RWPE1 (cell line): ENCODE results near the gene KIRREL1.

Experiments used
- CTCF ChIA-PET: fragments of 350-600 bp; sonication (Branson Sonifier 250); formaldehyde crosslinking; extraction: SDS; loops from one replicate; lab custom pipeline; 2021; lab: Yijun Ruan, JAX
- POLR2A ChIA-PET: fragments of 400-600 bp; formaldehyde crosslinking; extraction: SDS; loops from one replicate; lab custom pipeline; 2020; ENCODE audit warnings: antibody characterized with exemption; ENCODE audit not compliant: low non-redundant PET; lab: Yijun Ruan, JAX
- DNase-seq: peaks from one replicate; pipeline ENCODE4 v3.0.0; 2012; ENCODE audit warnings: low spot score
- H3K27ac ChIP-seq: fragments of 450-650 bp; 2 replicates; pipeline ENCODE4 v1.5.1; 2017
- TF ChIP-seq, protein P1 (sequence below): fragments of 450-650 bp; conservative IDR thresholded peaks from 2 replicates; pipeline ENCODE4 v1.5.1; 2017; ENCODE audit warnings: low read depth, mild to moderate bottlenecking

KIRREL1 gene

DNA sequence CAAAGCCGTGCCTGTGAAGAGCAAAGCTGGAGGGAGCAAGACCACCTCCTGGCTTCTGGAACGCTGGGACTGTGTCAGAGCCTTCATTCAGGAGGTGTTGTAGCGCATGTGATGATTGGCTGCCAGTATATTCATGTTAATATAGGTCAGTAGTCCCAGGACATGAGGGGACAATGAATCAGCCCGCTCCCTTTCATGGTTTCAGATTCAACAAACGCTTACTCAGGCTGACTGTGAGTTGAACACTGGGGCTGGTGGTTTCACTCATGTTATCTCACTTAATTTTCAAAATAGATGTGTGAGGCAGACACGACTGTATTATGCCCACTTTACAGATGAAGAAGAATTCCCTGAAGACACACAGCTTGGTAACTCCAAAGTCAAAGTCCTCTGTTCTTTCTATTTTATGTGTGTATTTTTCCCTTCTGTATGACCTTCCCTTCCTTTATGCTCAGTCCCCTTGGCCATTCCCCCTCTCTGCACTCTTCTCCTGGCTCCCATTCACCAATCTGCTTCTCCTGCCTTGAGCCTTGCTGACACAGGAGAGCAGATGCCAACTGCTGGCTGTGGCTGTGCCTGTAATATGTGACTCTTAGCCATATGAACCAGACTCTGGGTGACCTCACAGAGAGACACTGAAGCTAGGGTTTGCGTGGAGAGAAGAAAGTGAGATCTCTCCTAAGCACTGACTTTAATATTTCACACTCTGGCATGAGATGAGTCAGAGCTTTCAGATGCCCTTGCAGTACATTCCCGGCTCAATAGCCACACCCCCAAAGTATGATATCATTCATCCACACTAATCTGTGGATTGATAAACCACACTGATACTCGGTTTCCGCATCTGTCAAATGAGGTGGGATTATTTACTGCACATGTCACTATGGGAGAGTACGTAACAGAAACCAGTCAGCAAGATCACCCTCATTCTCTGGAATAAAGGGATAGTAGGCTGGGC lies 31.4 kb upstream of the KIRREL1 start:
- CTCF ChIA-PET = interaction anchor here (0.8 to 4.4 kb wide), 6 partner anchors 13 to 382 kb away, joined by 4 to 40 read pairs (median 6); no protein-coding TSS in a partner anchor
- peak; percentile 78 for DNase-seq
- POLR2A ChIA-PET = no interaction called here
- no peak overlapping the region for H3K27ac ChIP-seq
- TF ChIP-seq, protein P1, sequence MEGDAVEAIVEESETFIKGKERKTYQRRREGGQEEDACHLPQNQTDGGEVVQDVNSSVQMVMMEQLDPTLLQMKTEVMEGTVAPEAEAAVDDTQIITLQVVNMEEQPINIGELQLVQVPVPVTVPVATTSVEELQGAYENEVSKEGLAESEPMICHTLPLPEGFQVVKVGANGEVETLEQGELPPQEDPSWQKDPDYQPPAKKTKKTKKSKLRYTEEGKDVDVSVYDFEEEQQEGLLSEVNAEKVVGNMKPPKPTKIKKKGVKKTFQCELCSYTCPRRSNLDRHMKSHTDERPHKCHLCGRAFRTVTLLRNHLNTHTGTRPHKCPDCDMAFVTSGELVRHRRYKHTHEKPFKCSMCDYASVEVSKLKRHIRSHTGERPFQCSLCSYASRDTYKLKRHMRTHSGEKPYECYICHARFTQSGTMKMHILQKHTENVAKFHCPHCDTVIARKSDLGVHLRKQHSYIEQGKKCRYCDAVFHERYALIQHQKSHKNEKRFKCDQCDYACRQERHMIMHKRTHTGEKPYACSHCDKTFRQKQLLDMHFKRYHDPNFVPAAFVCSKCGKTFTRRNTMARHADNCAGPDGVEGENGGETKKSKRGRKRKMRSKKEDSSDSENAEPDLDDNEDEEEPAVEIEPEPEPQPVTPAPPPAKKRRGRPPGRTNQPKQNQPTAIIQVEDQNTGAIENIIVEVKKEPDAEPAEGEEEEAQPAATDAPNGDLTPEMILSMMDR = no peak

DNA sequence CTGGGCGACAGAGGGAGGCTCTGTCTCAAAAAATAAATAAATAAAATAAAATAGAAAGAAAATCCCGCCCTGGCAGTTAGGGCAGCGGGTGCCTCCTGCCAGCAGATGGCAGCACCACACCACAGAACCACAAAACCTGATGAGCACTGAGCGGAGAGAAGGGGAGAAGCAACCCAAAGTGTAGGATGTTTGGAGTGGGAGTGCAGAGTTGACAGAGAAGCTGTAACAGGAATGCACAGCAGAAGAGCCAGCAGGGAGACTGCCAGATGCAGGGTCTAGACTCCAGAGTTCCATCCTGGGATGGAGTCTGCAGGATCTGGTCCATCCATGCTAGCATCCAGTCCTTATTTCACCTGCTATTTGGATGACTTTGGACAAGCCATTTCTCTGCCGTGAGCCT lies 29.7 kb upstream of the KIRREL1 start:
- TF ChIP-seq, protein P1 = peak; percentile 89
- CTCF ChIA-PET = interaction anchor here (0.6 to 4.4 kb wide), 13 partner anchors 20 to 1150 kb away, joined by 3 to 40 read pairs (median 4); no protein-coding TSS in a partner anchor
- POLR2A ChIA-PET = no interaction called here
- DNase-seq = peak; percentile 71
- H3K27ac ChIP-seq = no peak overlapping the region

DNA sequence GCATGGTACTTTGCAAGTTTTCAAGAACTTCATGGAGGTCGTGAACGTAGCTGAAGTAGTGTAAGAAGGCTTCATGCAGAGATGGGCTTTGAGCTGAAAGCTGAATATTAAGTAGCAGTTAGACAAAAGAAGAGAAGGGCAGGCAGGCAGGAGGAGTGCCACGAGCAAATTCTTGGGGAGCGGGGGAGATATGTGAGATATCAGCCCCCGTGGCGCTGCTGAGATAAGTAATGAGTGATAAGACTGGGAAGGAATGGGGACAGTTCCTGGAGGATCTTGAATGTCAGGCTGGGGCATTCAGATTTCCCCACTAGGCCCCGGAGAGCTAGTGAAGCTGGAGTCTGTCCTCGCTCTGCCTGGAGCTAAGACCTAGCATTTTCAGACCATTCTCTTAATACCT lies 27.9 kb upstream of the KIRREL1 start:
- POLR2A ChIA-PET = no interaction called here
- DNase-seq = no peak
- TF ChIP-seq, protein P1 = no peak
- CTCF ChIA-PET = interaction anchor here (1.3 to 4.4 kb wide), 2 partner anchors 155 to 159 kb away, joined by 5 to 37 read pairs; no protein-coding TSS in a partner anchor
- H3K27ac ChIP-seq = no peak overlapping the region

DNA sequence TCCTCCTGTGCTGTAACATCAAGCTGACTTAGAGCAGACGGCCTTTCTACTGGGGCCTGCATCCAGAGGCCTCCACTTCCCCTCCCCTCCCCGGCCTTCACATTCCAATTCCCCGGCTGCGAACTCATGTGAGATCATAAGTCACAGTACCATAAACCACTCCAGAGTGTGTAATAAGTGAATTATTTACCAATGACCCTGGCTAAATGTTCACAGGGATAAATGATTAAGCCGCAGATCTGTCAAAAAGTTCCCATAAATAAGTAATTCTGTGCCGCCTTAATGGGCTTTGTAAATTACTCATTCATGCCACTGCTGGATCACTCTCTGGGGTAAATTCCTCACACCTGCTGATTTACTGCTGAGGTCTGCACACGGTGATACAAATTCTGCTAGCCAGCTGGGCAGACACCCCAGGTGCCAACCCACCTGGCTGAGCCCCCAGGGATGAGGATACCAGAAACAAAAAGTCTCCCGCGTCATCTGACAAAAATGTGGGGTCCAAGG lies 27.4 kb upstream of the KIRREL1 start:
- POLR2A ChIA-PET = no interaction called here

DNA sequence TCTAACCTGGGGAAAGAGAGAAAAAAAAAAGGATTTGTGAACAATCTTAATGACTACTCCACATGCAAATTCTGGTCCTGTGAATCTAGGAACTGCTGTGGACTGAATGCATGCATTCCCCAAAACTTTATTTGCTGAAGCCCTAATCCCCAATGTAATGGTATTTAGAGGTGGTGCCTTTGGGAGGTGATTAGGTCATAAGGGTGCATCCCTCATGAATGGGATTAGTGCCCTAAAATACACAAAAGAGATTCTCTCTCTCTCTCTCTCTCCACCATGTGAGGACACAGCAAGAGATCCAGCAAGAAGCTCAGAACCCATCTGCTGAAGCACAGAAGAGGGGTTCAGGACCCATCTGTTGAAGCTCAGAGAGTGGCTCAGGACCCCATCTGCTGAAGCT lies 26.2 kb upstream of the KIRREL1 start:
- TF ChIP-seq, protein P1 = no peak
- ChIA-PET POLR2A (interaction anchor here (0.5 kb wide), 1 partner anchor 131 kb away, joined by 3 read pairs; no protein-coding TSS in a partner anchor), CTCF (interaction anchor here (0.5 to 2.4 kb wide), 3 partner anchors 44 to 157 kb away, joined by 3 to 19 read pairs (median 5); no protein-coding TSS in a partner anchor)
- DNase-seq = no peak
- peak overlapping the region; percentile 97; the same call in 1 of the 2 replicates for H3K27ac ChIP-seq

More for the DNA sequence above, 27.4 kb upstream of the KIRREL1 start:
- CTCF ChIA-PET = interaction anchor here (1.3 to 4.4 kb wide), 2 partner anchors 154 to 158 kb away, joined by 5 to 37 read pairs; no protein-coding TSS in a partner anchor
- DNase-seq = no peak
- TF ChIP-seq, protein P1 = no peak
- no peak overlapping the region for H3K27ac ChIP-seq

DNA sequence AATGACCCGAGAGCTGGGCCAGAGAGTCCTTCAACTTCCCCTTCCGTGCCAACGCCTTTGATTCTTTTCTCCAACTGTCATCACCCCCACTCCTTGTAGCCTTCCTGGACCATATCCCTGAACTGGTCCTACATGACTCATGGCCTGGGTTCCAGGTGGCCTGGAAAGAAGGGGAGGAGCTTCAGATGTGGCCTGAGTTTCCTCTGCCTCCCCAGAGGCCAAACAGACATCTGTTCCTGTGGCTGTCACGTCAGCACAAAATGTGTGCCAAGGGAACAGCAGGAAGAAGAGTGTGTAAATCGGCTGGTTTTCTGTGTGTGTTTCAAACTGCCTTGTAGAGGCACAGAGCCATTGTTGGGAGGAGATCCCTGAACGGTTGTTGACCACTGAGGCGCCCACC lies 24.9 kb upstream of the KIRREL1 start:
- DNase-seq = peak; percentile 58
- TF ChIP-seq, protein P1 = no peak
- ChIA-PET POLR2A (no interaction called here), CTCF (interaction anchor here (0.6 to 2.4 kb wide), 8 partner anchors 23 to 239 kb away, joined by 3 to 19 read pairs (median 7); no protein-coding TSS in a partner anchor)
- peak overlapping the region; percentile 97 for H3K27ac ChIP-seq
